ENCODE data around the gene GBE1. TPM values are rescaled to one million over a fixed set of nuclear protein-coding genes. Genes with fewer than 3 reads are reported as not detected.

The GBE1 gene
- polyA plus RNA-seq, 3 donors: 7.7 to 21.7 (median 19.1) TPM

GRCh38 chr3:81741216-81741615, 20.2 kb downstream of the GBE1 start:
- DNase-seq: no peak
- no peak overlapping the region for H3K27ac Mint-ChIP-seq
- Histone ChIP-seq H3K36me3 (replicated peaks in 1 of 2; ENCODE audit: control insufficient read depth in 1 of 2, insufficient read depth in 2 of 2, low read length in 2 of 2) (peaks cover 0 to 6% of the 10 kb centered on the region in 2 donors), H3K9ac (ENCODE audit: insufficient read depth, low read length, poor library complexity, severe bottlenecking) (no peak overlapping the region), H3K4me2 (replicated peaks; ENCODE audit: extremely low read depth, low read length, poor library complexity, severe bottlenecking) (no peak overlapping the region), H3K4me3 (replicated peaks in 1 of 3; ENCODE audit: low read depth in 2 of 3, low read length in 3 of 3) (no peak overlapping the region), H3K9me3 (replicated peaks in 1 of 2; ENCODE audit: control insufficient read depth in 1 of 2, insufficient read depth in 1 of 2, low read length in 2 of 2) (no peaks in the 10 kb centered on the region), H4K20me1 (ENCODE audit: insufficient read depth, low read length) (no peaks in the 10 kb centered on the region), H2AFZ (ENCODE audit: insufficient read depth, low read depth, low read length, poor library complexity, severe bottlenecking) (no peak overlapping the region), H3K27me3 (ENCODE audit: control insufficient read depth in 2 of 2, insufficient read depth in 2 of 2, low read length in 2 of 2) (no peaks in the 10 kb centered on the region), H3K27ac (ENCODE audit: low read depth in 1 of 2, low read length in 2 of 2) (no peak overlapping the region), H3K4me1 (ENCODE audit: control insufficient read depth in 1 of 2, insufficient read depth in 2 of 2, low read length in 2 of 2) (peaks cover 12 to 19% of the 10 kb centered on the region in 2 donors), H3K79me2 (ENCODE audit: insufficient read depth, low read length) (peaks cover 4% of the 10 kb centered on the region)
- intact Hi-C loops (cut with micrococcal nuclease): no loop called here
- no peak for TF ChIP-seq CTCF (IDR thresholded peaks at IDR 0.05)
- peaks cover 0 to 2% (median 0%) of the 10 kb centered on the region in 7 donors for H3K9me3 Mint-ChIP-seq
- whole genome bisulfite sequencing (ENCODE audit: insufficient coverage): no CpG with 5 or more reads among the region's 1 CpG
- H3K4me3 Mint-ChIP-seq: no peak overlapping the region
- peaks cover 3 to 9% of the 10 kb centered on the region in 2 donors for H3K36me3 Mint-ChIP-seq
- H3K4me1 Mint-ChIP-seq: peaks cover 19% of the 10 kb centered on the region
- H3K27me3 Mint-ChIP-seq (ENCODE audit: low read depth in 3 of 3): peaks cover 0 to 1% (median 0%) of the 10 kb centered on the region in 3 donors

GRCh38 chr3:81740731-81741130, 20.7 kb downstream of the GBE1 start:
- DNase-seq: no peak
- H3K4me3 ChIP-seq (replicated peaks in 1 of 3; ENCODE audit: low read depth in 2 of 3, low read length in 3 of 3): no peak overlapping the region
- H3K4me2 ChIP-seq (replicated peaks; ENCODE audit: extremely low read depth, low read length, poor library complexity, severe bottlenecking): no peak overlapping the region
- no peaks in the 10 kb centered on the region for H3K27me3 ChIP-seq (ENCODE audit: control insufficient read depth in 2 of 2, insufficient read depth in 2 of 2, low read length in 2 of 2)
- Mint-ChIP-seq H3K4me3 (no peak overlapping the region), H3K27me3 (ENCODE audit: low read depth in 3 of 3) (peaks cover 0 to 1% (median 0%) of the 10 kb centered on the region in 3 donors), H3K9me3 (peaks cover 0 to 2% (median 0%) of the 10 kb centered on the region in 7 donors), H3K36me3 (peaks cover 3 to 11% of the 10 kb centered on the region in 2 donors), H3K27ac (peak overlapping the region in 1 of 7 donors; percentile 6), H3K4me1 (peaks cover 19% of the 10 kb centered on the region)
- H3K27ac ChIP-seq (ENCODE audit: low read depth in 1 of 2, low read length in 2 of 2): no peak overlapping the region
- no peak overlapping the region for H2AFZ ChIP-seq (ENCODE audit: insufficient read depth, low read depth, low read length, poor library complexity, severe bottlenecking)
- peaks cover 0 to 6% of the 10 kb centered on the region in 2 donors for H3K36me3 ChIP-seq (replicated peaks in 1 of 2; ENCODE audit: control insufficient read depth in 1 of 2, insufficient read depth in 2 of 2, low read length in 2 of 2)
- peaks cover 12 to 19% of the 10 kb centered on the region in 2 donors for H3K4me1 ChIP-seq (ENCODE audit: control insufficient read depth in 1 of 2, insufficient read depth in 2 of 2, low read length in 2 of 2)
- no peak for TF ChIP-seq CTCF (IDR thresholded peaks at IDR 0.05)
- H4K20me1 ChIP-seq (ENCODE audit: insufficient read depth, low read length): no peaks in the 10 kb centered on the region
- WGBS (ENCODE audit: insufficient coverage): no CpG with 5 or more reads among the region's 1 CpG
- H3K9ac ChIP-seq (ENCODE audit: insufficient read depth, low read length, poor library complexity, severe bottlenecking): no peak overlapping the region
- intact Hi-C loops (cut with micrococcal nuclease): no loop called here
- peaks cover 4% of the 10 kb centered on the region for H3K79me2 ChIP-seq (ENCODE audit: insufficient read depth, low read length)
- no peaks in the 10 kb centered on the region for H3K9me3 ChIP-seq (replicated peaks in 1 of 2; ENCODE audit: control insufficient read depth in 1 of 2, insufficient read depth in 1 of 2, low read length in 2 of 2)

All from CD14-positive monocyte (primary cell).